Activated CD4-positive, alpha-beta T cell treated with anti-CD3 and anti-CD28 coated beads, Interleukin-2, Interleukin-4, amounts not matched to agents 100 ng/mL and 50 ng/mL, durations not matched to agents 16 hours and 8 hours (primary cell): Measurements from ENCODE around the gene CUX1.

Source experiments
- DNase-seq: peaks from one replicate; pipeline ENCODE4 v3.0.0-alpha.2; 2020; ENCODE audit warnings: low spot score

CUX1 gene

GRCh38 chr7:102272075-102272916 is 454.9 kb downstream of the CUX1 start:
- peak; percentile 65 for DNase-seq

- no peak for DNase-seq
Measured at GRCh38 chr7:102272917-102273748, 455.7 kb downstream of the CUX1 start.

- DNase-seq, result no peak
Measured at GRCh38 chr7:102273749-102274712, 456.6 kb downstream of the CUX1 start.

GRCh38 chr7:102275123-102275703 is 457.8 kb downstream of the CUX1 start:
- no peak for DNase-seq

GRCh38 chr7:102277901-102278300 is 460.5 kb downstream of the CUX1 start:
- no peak for DNase-seq

- peak; percentile 58 for DNase-seq
Measured at GRCh38 chr7:102279537-102280400, 462.3 kb downstream of the CUX1 start.

GRCh38 chr7:102280521-102280920 is 463.1 kb downstream of the CUX1 start:
- no peak for DNase-seq

GRCh38 chr7:102281785-102282184 is 464.4 kb downstream of the CUX1 start:
- DNase-seq, result no peak

GRCh38 chr7:102282465-102283362 is 465.3 kb downstream of the CUX1 start:
- DNase-seq, result no peak

- DNase-seq, result no peak
Measured at GRCh38 chr7:102283477-102284189, 466.2 kb downstream of the CUX1 start.

GRCh38 chr7:102284399-102284798 is 467.0 kb downstream of the CUX1 start:
- no peak for DNase-seq

- no peak for DNase-seq
Measured at GRCh38 chr7:102284891-102285539, 467.6 kb downstream of the CUX1 start.

- no peak for DNase-seq
Measured at GRCh38 chr7:102285540-102286236, 468.3 kb downstream of the CUX1 start.

GRCh38 chr7:102286237-102287110 is 469.0 kb downstream of the CUX1 start, which contains the start of gene SH2B2:
SH2B2 (plus strand) TSS chr7:102286868; CDS start chr7:102300551, 13,683 bp downstream.
- no peak for DNase-seq

GRCh38 chr7:102287111-102287980 is 469.9 kb downstream of the CUX1 start:
- DNase-seq, result no peak

GRCh38 chr7:102287981-102288278 is 470.5 kb downstream of the CUX1 start:
- no peak for DNase-seq
